Measurements from ENCODE around the gene OOSP4B. TPM values are rescaled to one million over a fixed set of nuclear protein-coding genes. Genes with fewer than 3 reads are reported as not detected.

Gene OOSP4B
- total and polyA plus RNA-seq, 11 donors: not detected

- TF ChIP-seq CTCF (IDR thresholded peaks at IDR 0.05) (no peak), POLR2A (IDR thresholded peaks at IDR 0.05) (no peak)
- intact Hi-C loops (cut with DNase I): no loop called here
- WGBS, 4 donors: 66 to 70% (median 69%) methylated on average over 4 of the region's 4 CpGs
Measured at GRCh38 chr11:60078745-60079144, 61.8 kb downstream of the OOSP4B start.

GRCh38 chr11:60080535-60080934, 63.6 kb downstream of the OOSP4B start:
- intact Hi-C loops (cut with DNase I): no loop called here
- no peak overlapping the region for H3K4me3 ChIP-seq

More at GRCh38 chr11:60078745-60079144, 61.8 kb downstream of the OOSP4B start:
- ATAC-seq (no peak), DNase-seq (no peak)
- no peaks in the 10 kb centered on the region for H3K9me3 ChIP-seq
- H3K27ac ChIP-seq: no peak overlapping the region
- no peaks in the 10 kb centered on the region for H3K27me3 ChIP-seq
- H3K4me3 ChIP-seq: no peak overlapping the region
- no peaks in the 10 kb centered on the region for H3K36me3 ChIP-seq
- H3K4me1 ChIP-seq: no peaks in the 10 kb centered on the region

More at GRCh38 chr11:60080535-60080934, 63.6 kb downstream of the OOSP4B start:
- no peaks in the 10 kb centered on the region for H3K27me3 ChIP-seq
- H3K27ac ChIP-seq: no peak overlapping the region
- TF ChIP-seq CTCF (IDR thresholded peaks at IDR 0.05) (no peak), POLR2A (IDR thresholded peaks at IDR 0.05) (no peak)
- H3K9me3 ChIP-seq: no peaks in the 10 kb centered on the region
- no peak for DNase-seq
- 54 to 69% (median 61%) methylated on average over 3 of the region's 3 CpGs for WGBS, 4 donors
- no peaks in the 10 kb centered on the region for H3K36me3 ChIP-seq
- no peaks in the 10 kb centered on the region for H3K4me1 ChIP-seq
- no peak for ATAC-seq

Other genes with a start within 250 kb of the OOSP4B start
- 100 to 1,000 TPM in 1 of 9 donors, 10 to 100 TPM in 8; 59.3 to 117 (median 84.9) TPM for gene MRPL16, start 206.4 kb upstream of the OOSP4B start, total RNA-seq
- gene MRPL16, start 206.4 kb upstream of the OOSP4B start, polyA plus RNA-seq: 100 to 1,000 TPM in 1 of 2 donors, 10 to 100 TPM in 1; 73.6 to 124 TPM
- not detected for gene CBLIF, start 171.7 kb upstream of the OOSP4B start, total RNA-seq
- not detected for gene CBLIF, start 171.7 kb upstream of the OOSP4B start, polyA plus RNA-seq
- gene TCN1, start 150.7 kb upstream of the OOSP4B start, total RNA-seq: under 1 TPM in 1 of 9 donors, not detected in 8; 0.53 TPM
- gene TCN1, start 150.7 kb upstream of the OOSP4B start, polyA plus RNA-seq: under 1 TPM in 1 of 2 donors, not detected in 1; 0.11 TPM
- gene OOSP3, start 138.4 kb upstream of the OOSP4B start, total RNA-seq: not detected
- gene OOSP3, start 138.4 kb upstream of the OOSP4B start, polyA plus RNA-seq: not detected
- gene OOSP1, start 78.7 kb upstream of the OOSP4B start, total RNA-seq: under 1 TPM in 1 of 9 donors, not detected in 8; 0.38 TPM
- not detected for gene OOSP1, start 78.7 kb upstream of the OOSP4B start, polyA plus RNA-seq
- not detected for gene OOSP4A, start 53.1 kb upstream of the OOSP4B start, total RNA-seq
- not detected for gene OOSP4A, start 53.1 kb upstream of the OOSP4B start, polyA plus RNA-seq
- gene OOSP2, start 23.2 kb downstream of the OOSP4B start, total RNA-seq: not detected
- not detected for gene OOSP2, start 23.2 kb downstream of the OOSP4B start, polyA plus RNA-seq
- gene MS4A3, start 39.5 kb downstream of the OOSP4B start, total RNA-seq: 1 to 10 TPM in 1 of 9 donors, not detected in 8; 1.4 TPM
- under 1 TPM in 1 of 2 donors, not detected in 1; 0.11 TPM for gene MS4A3, start 39.5 kb downstream of the OOSP4B start, polyA plus RNA-seq
- gene MS4A2, start 71.5 kb downstream of the OOSP4B start, total RNA-seq: under 1 TPM in 8 of 9 donors, not detected in 1; 0.05 to 0.57 (median 0.19) TPM
- gene MS4A2, start 71.5 kb downstream of the OOSP4B start, polyA plus RNA-seq: under 1 TPM; 0.01 to 0.04 TPM
- gene MS4A6A, start 165.9 kb downstream of the OOSP4B start, total RNA-seq: 100 to 1,000 TPM in 2 of 9 donors, 10 to 100 TPM in 7; 12.4 to 279 (median 30.7) TPM
- 10 to 100 TPM; 11.7 to 23.0 TPM for gene MS4A6A, start 165.9 kb downstream of the OOSP4B start, polyA plus RNA-seq
- gene MS4A4E, start 226.0 kb downstream of the OOSP4B start, total RNA-seq: 1 to 10 TPM in 2 of 9 donors, under 1 TPM in 6, not detected in 1; 0.34 to 3.4 (median 0.71) TPM
- gene MS4A4E, start 226.0 kb downstream of the OOSP4B start, polyA plus RNA-seq: 1 to 10 TPM in 1 of 2 donors, under 1 TPM in 1; 0.18 to 1.1 TPM

Measured in heart left ventricle (tissue), 16 donors.